ENCODE measurements around the gene C22orf15.
A peak's percentile ranks its signal among the peaks of the same experiment; 100 is the strongest.
"Not testable (repeated sequence)": the region's sequence is repeated elsewhere in the genome, so short reads cannot be mapped to it uniquely, and the experiment has no call there.

C22orf15 gene

GRCh38 chr22:23762842-23763578 lies at the start of gene C22orf15:
Gene C22orf15, plus strand, starts transcription at chr22:23762990. Its CDS starts 317 bp downstream, at chr22:23763307.
- no peak for DNase-seq

- no peak for DNase-seq
Measured at GRCh38 chr22:23713696-23714595, 48.8 kb upstream of the C22orf15 start.

- DNase-seq = no peak
Measured at GRCh38 chr22:23714596-23715578, 47.9 kb upstream of the C22orf15 start.

GRCh38 chr22:23715806-23716375 lies 46.9 kb upstream of the C22orf15 start:
- no peak for DNase-seq

- DNase-seq = peak; percentile 83
Measured at GRCh38 chr22:23716811-23717801, 45.7 kb upstream of the C22orf15 start.

- no peak for DNase-seq
Measured at GRCh38 chr22:23718371-23719165, 44.2 kb upstream of the C22orf15 start.

GRCh38 chr22:23720855-23721254 lies 41.9 kb upstream of the C22orf15 start:
- DNase-seq = no peak

GRCh38 chr22:23722160-23722559 lies 40.6 kb upstream of the C22orf15 start:
- DNase-seq = no peak

GRCh38 chr22:23722724-23723123 lies 40.1 kb upstream of the C22orf15 start:
- no peak for DNase-seq

- not testable (repeated sequence) for DNase-seq
Measured at GRCh38 chr22:23728108-23728507, 34.7 kb upstream of the C22orf15 start.

- no peak for DNase-seq
Measured at GRCh38 chr22:23737696-23738095, 25.1 kb upstream of the C22orf15 start.

- DNase-seq = no peak
Measured at GRCh38 chr22:23742505-23743264, 20.1 kb upstream of the C22orf15 start.

- no peak for DNase-seq
Measured at GRCh38 chr22:23743303-23743705, 19.5 kb upstream of the C22orf15 start.

- no peak for DNase-seq
Measured at GRCh38 chr22:23744001-23744400, 18.8 kb upstream of the C22orf15 start.

GRCh38 chr22:23744485-23744884 lies 18.3 kb upstream of the C22orf15 start:
- DNase-seq = no peak

GRCh38 chr22:23745791-23746190 lies 17.0 kb upstream of the C22orf15 start:
- DNase-seq = no peak

- no peak for DNase-seq
Measured at GRCh38 chr22:23749841-23750301, 12.9 kb upstream of the C22orf15 start.

- no peak for DNase-seq
Measured at GRCh38 chr22:23750367-23750713, 12.4 kb upstream of the C22orf15 start.

GRCh38 chr22:23750714-23751440 lies 11.9 kb upstream of the C22orf15 start, which contains the start of gene ZNF70:
Gene ZNF70, minus strand, starts transcription at chr22:23751112. Its CDS starts 5,972 bp downstream, at chr22:23745140.
- DNase-seq = peak; percentile 79

Measured in stimulated activated CD4-positive, alpha-beta T cell treated with anti-CD3 and anti-CD28 coated beads, Interleukin-4, amount 100 ng/mL, for 24 hours (primary cell).